ENCODE results near the gene SLC36A4. TPM values are rescaled to one million over a fixed set of nuclear protein-coding genes. Genes with fewer than 3 reads are reported as not detected.

SLC36A4 gene
- total RNA-seq, 1 experiment from 2014 or later = 21.3 TPM

GRCh38 chr11:93132836-93133235 lies 65.0 kb downstream of the SLC36A4 start:
- no peak overlapping the region for H3K27ac ChIP-seq (ENCODE audit: low read length)
- CTCF ChIA-PET = no interaction called here
- no peak for ATAC-seq
- BruUV-seq (replicated peaks) = no TSS peak
- no peak for DNase-seq
- no peaks in the 10 kb centered on the region for H3K27me3 ChIP-seq (ENCODE audit: low read length)
- no peaks in the 10 kb centered on the region for H3K79me2 ChIP-seq (ENCODE audit: low read length)
- no peak overlapping the region for H3K4me3 ChIP-seq (ENCODE audit: low read length)
- H3K9me2 ChIP-seq (replicated peaks; ENCODE audit: low read length) = no peaks in the 10 kb centered on the region
- no peak overlapping the region for H2AFZ ChIP-seq (ENCODE audit: low read length)
- no peaks in the 10 kb centered on the region for H3K36me3 ChIP-seq (ENCODE audit: low read depth, low read length)
- no peaks in the 10 kb centered on the region for H3K4me1 ChIP-seq (ENCODE audit: insufficient read depth, low read length)
- POLR2A ChIA-PET (ENCODE audit: unreplicated experiment) = no interaction called here
- TF ChIP-seq EZH2 (IDR thresholded peaks at IDR 0.05; ENCODE audit: low read length, unreplicated experiment) (no peak), CTCF (conservative IDR thresholded peaks at IDR 0.05; ENCODE audit: low read depth, low read length) (no peak), EZH2phosphoT487 (IDR thresholded peaks at IDR 0.05; ENCODE audit: borderline replicate concordance, low read length) (no peak)
- no peaks in the 10 kb centered on the region for H3F3A ChIP-seq (ENCODE audit: low read length, unreplicated experiment)
- no peaks in the 10 kb centered on the region for H3K9me3 ChIP-seq (ENCODE audit: low read length)
- H3K4me2 ChIP-seq (ENCODE audit: low read length) = no peak overlapping the region
- no peaks in the 10 kb centered on the region for H4K20me1 ChIP-seq (ENCODE audit: low read length)
- H3K9ac ChIP-seq (ENCODE audit: low read length) = no peak overlapping the region
- intact Hi-C loops (cut with micrococcal nuclease) = no loop called here

GRCh38 chr11:93131709-93132108 lies 66.1 kb downstream of the SLC36A4 start:
- TF ChIP-seq EZH2phosphoT487 (IDR thresholded peaks at IDR 0.05; ENCODE audit: borderline replicate concordance, low read length) = no peak
- no peak for TF ChIP-seq EZH2 (IDR thresholded peaks at IDR 0.05; ENCODE audit: low read length, unreplicated experiment)
- peak; percentile 26; the same call in 1 of the 2 replicates for TF ChIP-seq CTCF (conservative IDR thresholded peaks at IDR 0.05; ENCODE audit: low read depth, low read length)
- intact Hi-C loops (cut with micrococcal nuclease) = no loop called here
- no peaks in the 10 kb centered on the region for H3K9me3 ChIP-seq (ENCODE audit: low read length)
- H3K36me3 ChIP-seq (ENCODE audit: low read depth, low read length) = no peaks in the 10 kb centered on the region
- no peak overlapping the region for H3K4me2 ChIP-seq (ENCODE audit: low read length)
- no TSS peak for BruUV-seq (replicated peaks)
- no peak overlapping the region for H3K27ac ChIP-seq (ENCODE audit: low read length)
- H3K4me1 ChIP-seq (ENCODE audit: insufficient read depth, low read length) = no peaks in the 10 kb centered on the region
- peak; percentile 8 for DNase-seq
- ChIA-PET CTCF (no interaction called here), POLR2A (ENCODE audit: unreplicated experiment) (no interaction called here)
- no peaks in the 10 kb centered on the region for H3K27me3 ChIP-seq (ENCODE audit: low read length)
- no peaks in the 10 kb centered on the region for H3F3A ChIP-seq (ENCODE audit: low read length, unreplicated experiment)
- no peaks in the 10 kb centered on the region for H3K79me2 ChIP-seq (ENCODE audit: low read length)
- H2AFZ ChIP-seq (ENCODE audit: low read length) = no peak overlapping the region
- no peak overlapping the region for H3K4me3 ChIP-seq (ENCODE audit: low read length)
- no peaks in the 10 kb centered on the region for H4K20me1 ChIP-seq (ENCODE audit: low read length)
- H3K9ac ChIP-seq (ENCODE audit: low read length) = no peak overlapping the region
- H3K9me2 ChIP-seq (replicated peaks; ENCODE audit: low read length) = no peaks in the 10 kb centered on the region
- no peak for ATAC-seq

GRCh38 chr11:93128574-93128973 lies 69.2 kb downstream of the SLC36A4 start:
- H3F3A ChIP-seq (ENCODE audit: low read length, unreplicated experiment) = no peaks in the 10 kb centered on the region
- no peaks in the 10 kb centered on the region for H4K20me1 ChIP-seq (ENCODE audit: low read length)
- H2AFZ ChIP-seq (ENCODE audit: low read length) = no peak overlapping the region
- CTCF ChIA-PET = interaction anchor here (0.6 kb wide), 1 partner anchor 39 kb away, joined by 3 read pairs; no protein-coding TSS in a partner anchor
- H3K4me2 ChIP-seq (ENCODE audit: low read length) = no peak overlapping the region
- H3K9me3 ChIP-seq (ENCODE audit: low read length) = no peaks in the 10 kb centered on the region
- H3K36me3 ChIP-seq (ENCODE audit: low read depth, low read length) = no peaks in the 10 kb centered on the region
- no peak for ATAC-seq
- intact Hi-C loops (cut with micrococcal nuclease) = no loop called here
- no peak overlapping the region for H3K4me3 ChIP-seq (ENCODE audit: low read length)
- no peaks in the 10 kb centered on the region for H3K79me2 ChIP-seq (ENCODE audit: low read length)
- H3K4me1 ChIP-seq (ENCODE audit: insufficient read depth, low read length) = no peaks in the 10 kb centered on the region
- no peak overlapping the region for H3K9ac ChIP-seq (ENCODE audit: low read length)
- POLR2A ChIA-PET (ENCODE audit: unreplicated experiment) = no interaction called here
- H3K9me2 ChIP-seq (replicated peaks; ENCODE audit: low read length) = no peaks in the 10 kb centered on the region
- H3K27ac ChIP-seq (ENCODE audit: low read length) = no peak overlapping the region
- BruUV-seq (replicated peaks) = no TSS peak
- no peak for DNase-seq
- H3K27me3 ChIP-seq (ENCODE audit: low read length) = no peaks in the 10 kb centered on the region
- TF ChIP-seq EZH2phosphoT487 (IDR thresholded peaks at IDR 0.05; ENCODE audit: borderline replicate concordance, low read length) = no peak

All from PC-3 (cell line).